ENCODE results near the gene ZNF580. TPM values are rescaled to one million over a fixed set of nuclear protein-coding genes. Genes with fewer than 3 reads are reported as not detected.

ZNF580 gene
- polyA plus RNA-seq, 3 donors from 2014 or later: 9.6 to 27.8 (median 13.8) TPM

GRCh38 chr19:55600662-55601028, 40.2 kb upstream of the ZNF580 start:
- Mint-ChIP-seq H3K9me3 (peaks cover 0 to 1% (median 0%) of the 10 kb centered on the region in 6 donors), H3K36me3 (peaks cover 4 to 9% (median 5%) of the 10 kb centered on the region in 3 donors), H3K4me1 (peaks cover 35 to 37% of the 10 kb centered on the region in 2 donors), H3K27ac (peak overlapping the region; percentile 78 to 93 (median 88)), H3K4me3 (peak overlapping the region; percentile 84 to 88 (median 86)), H3K27me3 (ENCODE audit: low read depth in 3 of 3) (peaks cover 4 to 12% (median 11%) of the 10 kb centered on the region in 3 donors)
- no peak for DNase-seq

- peak overlapping the region; percentile 78 to 93 (median 88) for H3K27ac Mint-ChIP-seq
- no peak for DNase-seq
- H3K36me3 Mint-ChIP-seq: peaks cover under 1 to 5% (median under 1%) of the 10 kb centered on the region in 3 donors
- peak overlapping the region; percentile 84 to 88 (median 86) for H3K4me3 Mint-ChIP-seq
- peaks cover 9 to 15% (median 14%) of the 10 kb centered on the region in 3 donors for H3K27me3 Mint-ChIP-seq (ENCODE audit: low read depth in 3 of 3)
- peaks cover 38 to 41% of the 10 kb centered on the region in 2 donors for H3K4me1 Mint-ChIP-seq
- H3K9me3 Mint-ChIP-seq: peaks cover 0 to 1% (median 0%) of the 10 kb centered on the region in 6 donors
These were observed 39.7 kb upstream of the ZNF580 start for GRCh38 chr19:55601084-55601483.

- Mint-ChIP-seq H3K36me3 (no peaks in the 10 kb centered on the region), H3K27me3 (ENCODE audit: low read depth in 3 of 3) (peaks cover 9 to 16% (median 14%) of the 10 kb centered on the region in 3 donors), H3K9me3 (peaks cover 0 to 1% (median 0%) of the 10 kb centered on the region in 6 donors), H3K27ac (peak overlapping the region in 2 of 6 donors; percentile 78 to 80), H3K4me1 (peaks cover 47 to 54% of the 10 kb centered on the region in 2 donors), H3K4me3 (peak overlapping the region in 1 of 5 donors; percentile 86)
- DNase-seq: no peak
These were observed 38.4 kb upstream of the ZNF580 start for GRCh38 chr19:55602104-55603001.

GRCh38 chr19:55603115-55603514, 37.7 kb upstream of the ZNF580 start:
- H3K36me3 Mint-ChIP-seq: peaks cover 0 to 4% (median 0%) of the 10 kb centered on the region in 3 donors
- peaks cover 0 to 2% (median 0%) of the 10 kb centered on the region in 6 donors for H3K9me3 Mint-ChIP-seq
- peak overlapping the region in 1 of 6 donors; percentile 24 for H3K27ac Mint-ChIP-seq
- peaks cover 53 to 62% of the 10 kb centered on the region in 2 donors for H3K4me1 Mint-ChIP-seq
- peak overlapping the region in 3 of 5 donors; percentile 6 to 74 (median 64) for H3K4me3 Mint-ChIP-seq
- H3K27me3 Mint-ChIP-seq (ENCODE audit: low read depth in 3 of 3): peaks cover 9 to 16% (median 14%) of the 10 kb centered on the region in 3 donors
- no peak for DNase-seq

GRCh38 chr19:55603581-55604292, 37.1 kb upstream of the ZNF580 start:
- peaks cover 9 to 16% (median 14%) of the 10 kb centered on the region in 3 donors for H3K27me3 Mint-ChIP-seq (ENCODE audit: low read depth in 3 of 3)

GRCh38 chr19:55605207-55605636, 35.6 kb upstream of the ZNF580 start:
- DNase-seq: peak; percentile 97 to 98 (median 98)
- Mint-ChIP-seq H3K27ac (peak overlapping the region; percentile 81 to 97 (median 88)), H3K4me1 (peaks cover 57 to 68% of the 10 kb centered on the region in 2 donors), H3K4me3 (peak overlapping the region; percentile 83 to 94 (median 89)), H3K27me3 (ENCODE audit: low read depth in 3 of 3) (peaks cover 7 to 16% (median 8%) of the 10 kb centered on the region in 3 donors), H3K9me3 (peaks cover 0 to 2% (median 0%) of the 10 kb centered on the region in 6 donors), H3K36me3 (peaks cover 0 to 4% (median 3%) of the 10 kb centered on the region in 3 donors)

More at GRCh38 chr19:55603581-55604292, 37.1 kb upstream of the ZNF580 start:
- H3K9me3 Mint-ChIP-seq: peaks cover 0 to 2% (median 0%) of the 10 kb centered on the region in 6 donors
- peaks cover 54 to 64% of the 10 kb centered on the region in 2 donors for H3K4me1 Mint-ChIP-seq
- peak overlapping the region in 3 of 6 donors; percentile 24 to 73 (median 64) for H3K27ac Mint-ChIP-seq
- DNase-seq: no peak
- peaks cover 0 to 4% (median 0%) of the 10 kb centered on the region in 3 donors for H3K36me3 Mint-ChIP-seq
- peak overlapping the region; percentile 63 to 94 (median 74) for H3K4me3 Mint-ChIP-seq

GRCh38 chr19:55605637-55606470, 34.9 kb upstream of the ZNF580 start, which contains the start of gene ZNF865:
Gene ZNF865 (plus strand): TSS chr19:55605647. CDS start chr19:55613619, 7,972 bp downstream.
- peaks cover 0 to 2% (median 0%) of the 10 kb centered on the region in 6 donors for H3K9me3 Mint-ChIP-seq
- H3K27ac Mint-ChIP-seq: peak within 1 kb of the TSS; percentile 88 to 99 (median 98)
- peak within 1 kb of the TSS; percentile 95 to 98 (median 95) for H3K4me3 Mint-ChIP-seq
- H3K27me3 Mint-ChIP-seq (ENCODE audit: low read depth in 3 of 3): peaks cover 7 to 18% (median 8%) of the 10 kb centered on the region in 3 donors
- peaks cover 58 to 72% of the 10 kb centered on the region in 2 donors for H3K4me1 Mint-ChIP-seq
- peak; percentile 61 to 68 (median 63) for DNase-seq
- peaks cover 3 to 4% (median 3%) of the 10 kb centered on the region in 3 donors for H3K36me3 Mint-ChIP-seq

- Mint-ChIP-seq H3K27ac (peak overlapping the region; percentile 88 to 99 (median 98)), H3K4me1 (peaks cover 57 to 72% of the 10 kb centered on the region in 2 donors), H3K36me3 (peaks cover 3 to 4% (median 3%) of the 10 kb centered on the region in 3 donors), H3K9me3 (peaks cover 0 to 2% (median 0%) of the 10 kb centered on the region in 6 donors), H3K4me3 (peak overlapping the region; percentile 95 to 98 (median 95)), H3K27me3 (ENCODE audit: low read depth in 3 of 3) (peaks cover 5 to 18% (median 6%) of the 10 kb centered on the region in 3 donors)
- DNase-seq: no peak
These were observed 34.4 kb upstream of the ZNF580 start for GRCh38 chr19:55606471-55606787.

GRCh38 chr19:55606817-55607216, 34.0 kb upstream of the ZNF580 start:
- Mint-ChIP-seq H3K4me3 (peak overlapping the region; percentile 95 to 98 (median 95)), H3K27me3 (ENCODE audit: low read depth in 3 of 3) (peaks cover 5 to 20% (median 6%) of the 10 kb centered on the region in 3 donors), H3K27ac (peak overlapping the region; percentile 46 to 99 (median 96)), H3K9me3 (peaks cover 0 to 2% (median 0%) of the 10 kb centered on the region in 6 donors), H3K4me1 (peaks cover 55 to 72% of the 10 kb centered on the region in 2 donors), H3K36me3 (peaks cover 3 to 4% (median 3%) of the 10 kb centered on the region in 3 donors)
- DNase-seq: no peak

- Mint-ChIP-seq H3K9me3 (peaks cover 0 to 2% (median 0%) of the 10 kb centered on the region in 6 donors), H3K4me1 (peaks cover 53 to 72% of the 10 kb centered on the region in 2 donors), H3K27me3 (ENCODE audit: low read depth in 3 of 3) (peaks cover 5 to 19% (median 6%) of the 10 kb centered on the region in 3 donors), H3K27ac (no peak overlapping the region), H3K36me3 (peaks cover 3 to 12% (median 8%) of the 10 kb centered on the region in 3 donors), H3K4me3 (no peak overlapping the region)
- DNase-seq: no peak
These were observed 31.5 kb upstream of the ZNF580 start for GRCh38 chr19:55609326-55609725.

- Mint-ChIP-seq H3K4me3 (no peak overlapping the region), H3K4me1 (peaks cover 39 to 58% of the 10 kb centered on the region in 2 donors), H3K36me3 (peaks cover 3 to 12% (median 8%) of the 10 kb centered on the region in 3 donors)
These were observed 29.4 kb upstream of the ZNF580 start for GRCh38 chr19:55611300-55611982.

More at GRCh38 chr19:55611300-55611982, 29.4 kb upstream of the ZNF580 start:
- Mint-ChIP-seq H3K9me3 (peaks cover 0 to 2% (median 0%) of the 10 kb centered on the region in 6 donors), H3K27ac (peak overlapping the region in 1 of 6 donors; percentile 26), H3K27me3 (ENCODE audit: low read depth in 3 of 3) (peaks cover 0 to 4% (median 0%) of the 10 kb centered on the region in 3 donors)
- no peak for DNase-seq
